ENCODE data around the gene VANGL1.

VANGL1 gene

GRCh38 chr1:115647507-115647906, 5.7 kb downstream of the VANGL1 start:
- no peak for DNase-seq
- no peaks in the 10 kb centered on the region for H3K9me3 ChIP-seq
- H3K36me3 ChIP-seq: no peaks in the 10 kb centered on the region
- no peaks in the 10 kb centered on the region for H3K4me1 ChIP-seq
- no peak overlapping the region for H3K4me3 ChIP-seq (ENCODE audit: low read depth, low read length)
- H3K27me3 ChIP-seq: peaks cover 5% of the 10 kb centered on the region
- no peak for TF ChIP-seq CTCF (IDR thresholded peaks at IDR 0.05; ENCODE audit: low read depth, low read length)

- TF ChIP-seq CTCF (IDR thresholded peaks at IDR 0.05; ENCODE audit: low read depth, low read length): no peak
- Histone ChIP-seq H3K9me3 (no peaks in the 10 kb centered on the region), H3K27me3 (no peaks in the 10 kb centered on the region; the same call in 1 of the 2 replicates), H3K4me1 (no peaks in the 10 kb centered on the region), H3K36me3 (no peaks in the 10 kb centered on the region), H3K4me3 (ENCODE audit: low read depth, low read length) (no peak overlapping the region)
- DNase-seq: no peak
These were observed 6.3 kb downstream of the VANGL1 start for GRCh38 chr1:115647919-115648650.

GRCh38 chr1:115648717-115649691, 7.2 kb downstream of the VANGL1 start:
- Histone ChIP-seq H3K4me1 (no peaks in the 10 kb centered on the region), H3K27me3 (no peaks in the 10 kb centered on the region; the same call in 1 of the 2 replicates), H3K36me3 (no peaks in the 10 kb centered on the region), H3K9me3 (no peaks in the 10 kb centered on the region), H3K4me3 (ENCODE audit: low read depth, low read length) (no peak overlapping the region)
- DNase-seq: no peak
- TF ChIP-seq CTCF (IDR thresholded peaks at IDR 0.05; ENCODE audit: low read depth, low read length): no peak

GRCh38 chr1:115649964-115650363, 8.2 kb downstream of the VANGL1 start:
- no peak for DNase-seq
- H3K27me3 ChIP-seq: no peaks in the 10 kb centered on the region
- TF ChIP-seq CTCF (IDR thresholded peaks at IDR 0.05; ENCODE audit: low read depth, low read length): no peak
- H3K4me3 ChIP-seq (ENCODE audit: low read depth, low read length): no peak overlapping the region
- no peaks in the 10 kb centered on the region for H3K4me1 ChIP-seq
- H3K36me3 ChIP-seq: no peaks in the 10 kb centered on the region
- H3K9me3 ChIP-seq: no peaks in the 10 kb centered on the region

GRCh38 chr1:115650961-115651360, 9.2 kb downstream of the VANGL1 start:
- Histone ChIP-seq H3K4me1 (no peaks in the 10 kb centered on the region), H3K27me3 (no peaks in the 10 kb centered on the region), H3K36me3 (no peaks in the 10 kb centered on the region), H3K4me3 (ENCODE audit: low read depth, low read length) (no peak overlapping the region), H3K9me3 (no peaks in the 10 kb centered on the region)
- no peak for DNase-seq
- no peak for TF ChIP-seq CTCF (IDR thresholded peaks at IDR 0.05; ENCODE audit: low read depth, low read length)
